ENCODE measurements around the gene SELENON. TPM values are rescaled to one million over a fixed set of nuclear protein-coding genes. Genes with fewer than 3 reads are reported as not detected.

SELENON gene
- total RNA-seq, 2 experiments from 2014 or later: 9.9 to 28.3 TPM

DNA sequence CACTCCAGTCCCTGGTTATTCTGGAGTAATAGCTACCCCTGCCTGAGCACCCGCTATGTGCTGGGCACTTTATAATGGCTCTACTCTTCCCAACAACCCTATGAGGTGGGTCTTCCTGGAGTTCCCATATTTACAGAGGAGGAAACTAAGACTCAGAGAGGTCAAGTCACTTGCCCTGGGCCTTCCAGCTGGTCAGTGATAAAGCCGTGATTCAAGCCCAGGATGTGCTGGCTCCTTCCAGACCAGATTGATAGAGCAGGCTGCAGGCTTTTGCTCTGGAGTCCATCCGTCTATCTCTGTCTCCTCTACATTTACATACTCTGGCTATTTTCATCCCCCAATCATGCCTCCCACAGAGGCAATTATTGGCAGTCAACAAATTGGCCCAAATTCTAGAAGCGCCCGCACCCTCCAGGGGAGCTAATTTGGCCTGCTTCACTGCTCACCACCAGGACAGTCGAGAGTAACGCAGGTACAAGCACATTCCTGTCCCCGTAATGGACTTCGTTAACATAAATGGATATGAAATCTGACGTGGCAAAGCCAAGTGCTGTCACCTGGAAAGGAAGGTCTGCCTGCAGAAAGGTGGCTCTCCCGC is 39.8 kb upstream of the SELENON start:
- Histone ChIP-seq H2AFZ (ENCODE audit: low read length) (no peak overlapping the region), H3K9me2 (ENCODE audit: insufficient read depth, low read length) (no peaks in the 10 kb centered on the region), H3K27ac (ENCODE audit: low read depth, low read length, poor library complexity, severe bottlenecking) (no peak overlapping the region), H3K4me1 (ENCODE audit: insufficient read depth, low read length, poor library complexity, severe bottlenecking) (peaks cover 10% of the 10 kb centered on the region), H3K79me2 (ENCODE audit: insufficient read depth, low read depth, low read length) (no peaks in the 10 kb centered on the region), H3K9me3 (ENCODE audit: low read length) (no peaks in the 10 kb centered on the region), H3K36me3 (ENCODE audit: insufficient read depth, low read length) (no peaks in the 10 kb centered on the region), H3K4me3 (ENCODE audit: low read depth, low read length, poor library complexity, severe bottlenecking) (no peak overlapping the region), H4K20me1 (ENCODE audit: insufficient read depth, low read length) (no peaks in the 10 kb centered on the region), H3K4me2 (ENCODE audit: low read length) (no peak overlapping the region)
- ChIA-PET POLR2A (interaction anchor here (0.6 to 1.1 kb wide), 2 partner anchors 15 to 524 kb away, joined by 3 to 4 read pairs; no protein-coding TSS in a partner anchor), CTCF (ENCODE audit: unreplicated experiment) (no interaction called here)
- intact Hi-C loops (cut with micrococcal nuclease; ENCODE audit: unreplicated experiment): no loop called here
- no TSS peak for BruUV-seq (replicated peaks)
- DNase-seq (ENCODE audit: low spot score): no peak
- TF ChIP-seq EZH2phosphoT487 (IDR thresholded peaks at IDR 0.05; ENCODE audit: borderline replicate concordance, low read depth, low read length): no peak
- TF ChIP-seq, protein P1, sequence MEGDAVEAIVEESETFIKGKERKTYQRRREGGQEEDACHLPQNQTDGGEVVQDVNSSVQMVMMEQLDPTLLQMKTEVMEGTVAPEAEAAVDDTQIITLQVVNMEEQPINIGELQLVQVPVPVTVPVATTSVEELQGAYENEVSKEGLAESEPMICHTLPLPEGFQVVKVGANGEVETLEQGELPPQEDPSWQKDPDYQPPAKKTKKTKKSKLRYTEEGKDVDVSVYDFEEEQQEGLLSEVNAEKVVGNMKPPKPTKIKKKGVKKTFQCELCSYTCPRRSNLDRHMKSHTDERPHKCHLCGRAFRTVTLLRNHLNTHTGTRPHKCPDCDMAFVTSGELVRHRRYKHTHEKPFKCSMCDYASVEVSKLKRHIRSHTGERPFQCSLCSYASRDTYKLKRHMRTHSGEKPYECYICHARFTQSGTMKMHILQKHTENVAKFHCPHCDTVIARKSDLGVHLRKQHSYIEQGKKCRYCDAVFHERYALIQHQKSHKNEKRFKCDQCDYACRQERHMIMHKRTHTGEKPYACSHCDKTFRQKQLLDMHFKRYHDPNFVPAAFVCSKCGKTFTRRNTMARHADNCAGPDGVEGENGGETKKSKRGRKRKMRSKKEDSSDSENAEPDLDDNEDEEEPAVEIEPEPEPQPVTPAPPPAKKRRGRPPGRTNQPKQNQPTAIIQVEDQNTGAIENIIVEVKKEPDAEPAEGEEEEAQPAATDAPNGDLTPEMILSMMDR (conservative IDR thresholded peaks at IDR 0.05; ENCODE audit: low read length): no peak

DNA sequence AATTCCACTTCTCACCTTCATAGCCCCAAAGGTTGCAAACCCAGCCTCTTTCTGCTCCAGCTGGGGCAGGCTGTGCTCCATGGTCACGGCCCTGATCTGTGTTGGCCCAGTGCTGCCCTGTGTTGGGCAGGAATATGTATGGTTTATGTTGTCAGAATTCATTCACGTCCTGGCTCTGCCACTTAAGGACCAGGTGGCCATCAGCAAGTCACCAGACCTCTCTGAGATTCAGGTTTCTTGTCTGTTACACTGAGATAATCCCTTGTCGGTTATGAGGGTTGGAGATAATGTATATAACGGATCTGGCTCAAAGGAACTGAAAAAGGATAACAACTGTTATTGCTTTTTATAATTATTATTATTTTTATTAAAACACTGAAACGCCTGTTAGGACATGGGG is 39.1 kb upstream of the SELENON start:
- DNase-seq (ENCODE audit: low spot score): no peak
- no peaks in the 10 kb centered on the region for H3K9me3 ChIP-seq (ENCODE audit: low read length)
- BruUV-seq (replicated peaks): no TSS peak
- no peak for TF ChIP-seq EZH2phosphoT487 (IDR thresholded peaks at IDR 0.05; ENCODE audit: borderline replicate concordance, low read depth, low read length)
- TF ChIP-seq, protein P1 (conservative IDR thresholded peaks at IDR 0.05; ENCODE audit: low read length): no peak
- no peak overlapping the region for H3K27ac ChIP-seq (ENCODE audit: low read depth, low read length, poor library complexity, severe bottlenecking)
- no peaks in the 10 kb centered on the region for H3K79me2 ChIP-seq (ENCODE audit: insufficient read depth, low read depth, low read length)
- H3K4me1 ChIP-seq (ENCODE audit: insufficient read depth, low read length, poor library complexity, severe bottlenecking): peaks cover 7% of the 10 kb centered on the region
- H2AFZ ChIP-seq (ENCODE audit: low read length): no peak overlapping the region
- H3K4me3 ChIP-seq (ENCODE audit: low read depth, low read length, poor library complexity, severe bottlenecking): no peak overlapping the region
- ChIA-PET POLR2A (no interaction called here), CTCF (ENCODE audit: unreplicated experiment) (no interaction called here)
- H3K36me3 ChIP-seq (ENCODE audit: insufficient read depth, low read length): no peaks in the 10 kb centered on the region
- intact Hi-C loops (cut with micrococcal nuclease; ENCODE audit: unreplicated experiment): no loop called here
- no peak overlapping the region for H3K4me2 ChIP-seq (ENCODE audit: low read length)
- H4K20me1 ChIP-seq (ENCODE audit: insufficient read depth, low read length): no peaks in the 10 kb centered on the region
- no peaks in the 10 kb centered on the region for H3K9me2 ChIP-seq (ENCODE audit: insufficient read depth, low read length)

- Histone ChIP-seq H3K27ac (ENCODE audit: low read depth, low read length, poor library complexity, severe bottlenecking) (no peak overlapping the region), H4K20me1 (ENCODE audit: insufficient read depth, low read length) (no peaks in the 10 kb centered on the region), H3K9me3 (ENCODE audit: low read length) (no peaks in the 10 kb centered on the region), H3K4me1 (ENCODE audit: insufficient read depth, low read length, poor library complexity, severe bottlenecking) (no peaks in the 10 kb centered on the region), H3K4me3 (ENCODE audit: low read depth, low read length, poor library complexity, severe bottlenecking) (no peak overlapping the region), H3K79me2 (ENCODE audit: insufficient read depth, low read depth, low read length) (no peaks in the 10 kb centered on the region), H2AFZ (ENCODE audit: low read length) (no peak overlapping the region), H3K36me3 (ENCODE audit: insufficient read depth, low read length) (no peaks in the 10 kb centered on the region), H3K4me2 (ENCODE audit: low read length) (no peak overlapping the region), H3K9me2 (ENCODE audit: insufficient read depth, low read length) (no peaks in the 10 kb centered on the region)
- ChIA-PET POLR2A (no interaction called here), CTCF (ENCODE audit: unreplicated experiment) (no interaction called here)
- intact Hi-C loops (cut with micrococcal nuclease; ENCODE audit: unreplicated experiment): no loop called here
- BruUV-seq (replicated peaks): no TSS peak
- TF ChIP-seq, protein P1 (conservative IDR thresholded peaks at IDR 0.05; ENCODE audit: low read length): no peak
- no peak for TF ChIP-seq EZH2phosphoT487 (IDR thresholded peaks at IDR 0.05; ENCODE audit: borderline replicate concordance, low read depth, low read length)
- no peak for DNase-seq (ENCODE audit: low spot score)
Measured at GRCh38 chr1:25763493-25763892, 36.5 kb upstream of the SELENON start.
